ENCODE data around the gene SLC46A1. TPM values are rescaled to one million over a fixed set of nuclear protein-coding genes. Genes with fewer than 3 reads are reported as not detected.

Gene SLC46A1
- total RNA-seq, 1 experiment from 2014 or later: 2.7 TPM

DNA sequence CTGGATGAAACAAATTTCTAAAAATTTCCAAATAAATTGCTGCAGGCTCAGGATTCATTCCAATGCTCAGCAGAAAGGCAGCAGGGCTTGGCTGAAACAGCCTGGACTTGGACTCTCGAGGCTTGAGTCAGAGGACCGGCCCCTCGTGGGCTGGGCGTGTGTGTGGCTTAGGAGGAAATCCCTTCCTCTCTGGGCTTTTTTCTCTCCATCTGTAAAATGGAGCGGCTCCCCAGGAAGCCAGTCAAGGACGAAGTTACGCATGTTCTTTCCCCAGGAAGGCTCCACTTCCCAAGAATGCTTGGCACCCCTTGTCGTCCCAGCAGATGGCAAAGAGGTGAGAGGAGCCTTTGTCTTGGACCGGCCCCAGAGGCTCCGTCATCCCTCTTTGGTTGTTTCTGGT is 13.5 kb downstream of the SLC46A1 start:
- H3K4me3 ChIP-seq: no peak overlapping the region
- H3K36me3 ChIP-seq: peaks cover 62% of the 10 kb centered on the region
- no peaks in the 10 kb centered on the region for H3K9me3 ChIP-seq
- no peaks in the 10 kb centered on the region for H3K27me3 ChIP-seq
- DNase-seq: peak; percentile 92

DNA sequence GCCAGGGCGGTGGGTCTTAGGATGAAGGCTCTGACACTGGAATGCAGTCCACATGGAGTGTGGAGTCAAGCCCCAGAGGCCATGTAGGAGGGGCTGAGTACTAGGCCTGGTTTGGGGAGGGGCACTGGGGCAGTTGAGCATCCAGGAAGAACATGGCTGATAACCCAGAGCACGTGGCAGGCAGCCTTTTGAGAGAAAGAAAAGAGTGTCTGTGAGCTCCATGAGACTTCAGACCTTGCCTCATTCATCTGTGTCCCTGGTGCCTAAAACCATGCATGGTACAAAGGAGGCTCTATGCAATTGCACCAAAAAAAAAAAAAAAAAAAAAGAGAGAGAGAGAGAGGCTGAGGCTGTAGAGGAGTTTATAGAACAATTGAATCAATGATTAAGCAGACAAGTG is 14.6 kb downstream of the SLC46A1 start:
- DNase-seq: no peak
- H3K27me3 ChIP-seq: no peaks in the 10 kb centered on the region
- H3K9me3 ChIP-seq: no peaks in the 10 kb centered on the region
- H3K36me3 ChIP-seq: peaks cover 57% of the 10 kb centered on the region
- no peak overlapping the region for H3K4me3 ChIP-seq

DNA sequence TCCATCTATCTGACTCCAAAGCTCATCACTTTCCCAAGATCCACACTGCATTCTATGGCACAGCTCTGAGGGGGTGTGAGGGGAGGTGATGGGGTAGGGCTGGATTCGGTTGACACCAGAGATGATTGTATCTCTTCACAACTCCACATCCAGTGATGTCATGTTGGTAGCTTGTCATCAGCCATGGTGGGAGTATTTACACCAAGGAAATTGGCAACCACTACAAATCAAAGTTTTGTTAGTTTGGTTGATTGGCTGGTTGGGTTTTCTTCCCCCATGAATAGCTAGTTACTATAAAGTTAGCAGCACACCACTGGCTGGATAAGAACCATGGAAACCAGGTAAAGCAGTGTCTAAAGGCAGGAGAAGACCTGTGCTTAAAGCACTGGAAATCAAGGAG is 15.0 kb downstream of the SLC46A1 start:
- DNase-seq: no peak
- Histone ChIP-seq H3K27me3 (no peaks in the 10 kb centered on the region), H3K4me3 (no peak overlapping the region), H3K36me3 (peaks cover 55% of the 10 kb centered on the region), H3K9me3 (no peaks in the 10 kb centered on the region)

DNA sequence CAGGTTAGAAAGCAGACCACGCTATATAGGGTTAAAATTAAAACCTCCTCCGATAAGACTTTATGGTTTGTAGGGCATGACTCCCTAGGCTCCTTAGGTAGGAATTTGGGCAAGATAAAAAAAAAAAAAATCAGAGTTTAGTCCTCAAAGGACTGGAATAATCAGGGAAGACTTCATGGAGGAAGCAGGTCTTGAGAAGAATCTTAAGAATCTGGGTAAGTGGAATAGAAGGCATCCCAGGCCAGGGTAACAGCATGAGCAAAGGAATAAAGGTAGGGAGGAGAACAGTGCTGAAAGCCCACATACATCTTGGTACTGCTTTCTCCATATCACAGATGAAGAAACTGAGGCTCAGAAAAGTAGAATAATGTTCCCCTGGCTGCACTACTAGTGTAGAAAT is 15.4 kb downstream of the SLC46A1 start:
- no peaks in the 10 kb centered on the region for H3K27me3 ChIP-seq
- no peak for DNase-seq
- no peak overlapping the region for H3K4me3 ChIP-seq
- H3K9me3 ChIP-seq: no peaks in the 10 kb centered on the region
- H3K36me3 ChIP-seq: peaks cover 52% of the 10 kb centered on the region

DNA sequence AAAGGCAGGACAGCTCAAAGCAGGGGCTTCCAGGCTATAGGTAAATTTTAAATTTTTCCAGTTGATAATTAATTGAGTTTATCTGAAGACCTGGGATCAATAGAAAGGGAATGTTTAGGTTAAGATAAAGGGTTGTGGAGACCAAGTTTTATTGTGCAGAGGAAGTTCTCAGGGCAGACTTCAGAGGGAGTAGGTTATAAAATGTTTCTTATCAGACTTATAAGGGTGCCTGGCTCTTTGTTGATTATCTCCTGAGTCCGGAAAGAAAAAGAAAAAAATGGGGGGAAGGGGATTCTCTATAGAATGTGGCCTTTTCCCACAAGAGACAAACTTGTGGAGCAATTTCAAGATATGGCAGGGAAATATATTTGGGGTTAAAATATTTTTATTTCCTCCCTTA is 15.9 kb downstream of the SLC46A1 start:
- H3K4me3 ChIP-seq: no peak overlapping the region
- H3K9me3 ChIP-seq: no peaks in the 10 kb centered on the region
- no peaks in the 10 kb centered on the region for H3K27me3 ChIP-seq
- no peak for DNase-seq
- peaks cover 47% of the 10 kb centered on the region for H3K36me3 ChIP-seq

DNA sequence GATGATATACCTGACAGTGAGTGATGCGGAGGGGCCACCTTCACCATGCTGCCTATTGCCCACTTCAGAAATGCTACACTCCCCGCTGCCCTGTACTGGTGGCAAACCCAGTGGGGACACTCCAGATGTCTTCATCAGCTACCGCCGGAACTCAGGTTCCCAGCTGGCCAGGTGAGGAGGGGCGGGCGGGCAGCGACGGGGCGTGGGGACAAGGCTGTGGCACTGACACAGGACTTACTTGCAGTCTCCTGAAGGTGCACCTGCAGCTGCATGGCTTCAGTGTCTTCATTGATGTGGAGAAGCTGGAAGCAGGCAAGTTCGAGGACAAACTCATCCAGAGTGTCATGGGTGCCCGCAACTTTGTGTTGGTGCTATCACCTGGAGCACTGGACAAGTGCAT is 17.9 kb downstream of the SLC46A1 start:
- Histone ChIP-seq H3K36me3 (peaks cover 55% of the 10 kb centered on the region), H3K4me3 (no peak overlapping the region), H3K27me3 (no peaks in the 10 kb centered on the region), H3K9me3 (no peaks in the 10 kb centered on the region)
- DNase-seq: no peak

DNA sequence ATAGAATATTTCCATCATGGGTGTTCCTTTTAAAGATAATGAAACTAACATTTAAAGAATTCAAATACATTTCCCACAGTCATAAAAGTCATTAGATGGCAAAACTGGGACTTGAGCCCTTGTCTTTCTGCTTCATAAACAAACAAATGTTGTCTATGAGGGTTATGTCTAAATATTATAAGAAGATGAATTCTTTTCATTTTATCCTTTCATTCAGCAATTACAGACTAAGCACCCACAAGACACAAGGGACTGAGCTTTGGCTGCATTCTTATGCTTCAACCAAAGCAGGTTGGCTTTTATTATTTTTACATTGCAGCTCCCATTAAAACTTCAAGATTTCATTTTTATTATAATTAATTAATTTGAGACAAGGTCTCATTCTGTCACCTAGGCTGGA is 19.6 kb downstream of the SLC46A1 start:
- Histone ChIP-seq H3K4me3 (no peak overlapping the region), H3K36me3 (peaks cover 50% of the 10 kb centered on the region), H3K9me3 (no peaks in the 10 kb centered on the region), H3K27me3 (no peaks in the 10 kb centered on the region)
- no peak for DNase-seq

DNA sequence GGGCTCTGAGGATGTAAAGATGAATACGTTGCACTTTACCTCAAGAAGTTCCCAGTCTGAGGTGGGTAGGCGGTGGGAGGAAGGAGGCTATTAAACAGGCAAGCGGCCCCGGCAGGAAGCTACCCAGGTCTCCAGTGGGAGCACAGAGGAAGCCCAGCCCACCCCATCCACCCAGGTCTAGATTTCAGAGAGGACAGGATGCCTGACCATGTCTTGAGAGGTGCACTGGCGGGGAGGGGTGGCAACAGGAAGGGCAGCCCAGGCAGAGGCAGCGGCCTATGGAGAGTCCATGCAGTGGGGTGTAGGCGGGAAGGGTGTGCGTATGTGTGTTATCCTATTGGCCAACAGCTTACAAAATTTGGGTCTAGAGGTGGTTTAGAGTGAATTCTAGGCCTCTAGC is 20.6 kb downstream of the SLC46A1 start:
- no peak overlapping the region for H3K4me3 ChIP-seq
- no peaks in the 10 kb centered on the region for H3K9me3 ChIP-seq

DNA sequence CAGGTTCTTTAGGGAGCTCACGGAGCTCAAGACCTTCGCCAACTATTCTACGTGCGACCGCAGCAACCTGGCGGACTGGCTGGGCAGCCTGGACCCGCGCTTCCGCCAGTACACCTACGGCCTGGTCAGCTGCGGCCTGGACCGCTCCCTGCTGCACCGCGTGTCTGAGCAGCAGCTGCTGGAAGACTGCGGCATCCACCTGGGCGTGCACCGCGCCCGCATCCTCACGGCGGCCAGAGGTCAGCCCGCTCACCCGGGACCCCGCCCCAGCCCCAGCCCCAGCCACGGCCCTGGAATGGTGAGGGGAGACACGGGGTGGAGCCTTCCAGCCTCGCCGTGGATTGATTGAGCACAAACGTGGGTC is 21.0 kb downstream of the SLC46A1 start:
- H3K9me3 ChIP-seq: no peaks in the 10 kb centered on the region
- peaks cover 47% of the 10 kb centered on the region for H3K36me3 ChIP-seq
- DNase-seq: no peak
- H3K4me3 ChIP-seq: no peak overlapping the region
- no peaks in the 10 kb centered on the region for H3K27me3 ChIP-seq

More for the DNA sequence above, 20.6 kb downstream of the SLC46A1 start:
- peaks cover 47% of the 10 kb centered on the region for H3K36me3 ChIP-seq
- no peak for DNase-seq
- H3K27me3 ChIP-seq: no peaks in the 10 kb centered on the region

DNA sequence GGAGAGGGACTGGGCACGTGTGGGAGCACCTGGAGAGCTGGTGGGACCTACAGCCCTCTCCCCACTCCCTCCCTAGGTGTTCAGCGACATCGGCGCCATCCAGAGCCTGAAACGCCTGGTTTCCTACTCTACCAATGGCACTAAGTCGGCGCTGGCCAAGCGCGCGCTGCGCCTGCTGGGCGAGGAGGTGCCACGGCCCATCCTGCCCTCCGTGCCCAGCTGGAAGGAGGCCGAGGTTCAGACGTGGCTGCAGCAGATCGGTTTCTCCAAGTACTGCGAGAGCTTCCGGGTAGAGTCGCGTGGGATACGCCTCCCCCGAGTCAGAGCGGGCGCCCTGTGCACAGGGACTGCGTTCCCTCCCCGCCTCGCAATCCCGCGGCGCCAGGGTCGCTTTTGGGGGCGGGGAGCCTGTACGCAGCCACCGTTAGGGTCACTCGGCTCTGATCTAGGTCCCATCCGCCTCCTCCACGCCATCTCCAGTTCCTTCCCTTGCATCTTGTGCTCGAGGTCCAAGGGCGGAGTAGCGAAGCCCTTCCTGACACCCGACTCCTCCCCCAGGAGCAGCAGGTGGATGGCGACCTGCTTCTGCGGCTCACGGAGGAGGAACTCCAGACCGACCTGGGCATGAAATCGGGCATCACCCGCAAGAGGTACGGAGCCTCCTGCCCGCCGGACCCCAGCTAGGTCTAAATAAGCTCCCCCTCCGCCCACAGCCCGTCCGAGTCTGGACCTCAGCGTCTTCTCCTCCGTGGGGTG is 21.6 kb downstream of the SLC46A1 start:
- Histone ChIP-seq H3K4me3 (no peak overlapping the region), H3K9me3 (no peaks in the 10 kb centered on the region)

DNA sequence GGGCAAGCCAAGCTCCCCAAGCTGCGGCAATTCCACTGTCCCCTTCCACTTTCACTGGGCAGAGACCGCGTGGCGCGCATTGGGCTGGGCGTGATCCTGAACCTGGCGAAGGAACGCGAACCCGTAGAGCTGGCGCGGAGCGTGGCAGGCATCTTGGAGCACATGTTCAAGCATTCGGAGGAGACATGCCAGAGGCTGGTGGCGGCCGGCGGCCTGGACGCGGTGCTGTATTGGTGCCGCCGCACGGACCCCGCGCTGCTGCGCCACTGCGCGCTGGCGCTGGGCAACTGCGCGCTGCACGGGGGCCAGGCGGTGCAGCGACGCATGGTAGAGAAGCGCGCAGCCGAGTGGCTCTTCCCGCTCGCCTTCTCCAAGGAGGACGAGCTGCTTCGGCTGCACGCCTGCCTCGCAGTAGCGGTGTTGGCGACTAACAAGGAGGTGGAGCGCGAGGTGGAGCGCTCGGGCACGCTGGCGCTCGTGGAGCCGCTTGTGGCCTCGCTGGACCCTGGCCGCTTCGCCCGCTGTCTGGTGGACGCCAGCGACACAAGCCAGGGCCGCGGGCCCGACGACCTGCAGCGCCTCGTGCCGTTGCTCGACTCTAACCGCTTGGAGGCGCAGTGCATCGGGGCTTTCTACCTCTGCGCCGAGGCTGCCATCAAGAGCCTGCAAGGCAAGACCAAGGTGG is 24.7 kb downstream of the SLC46A1 start:
- H3K9me3 ChIP-seq: no peaks in the 10 kb centered on the region
- H3K4me3 ChIP-seq: no peak overlapping the region
- H3K36me3 ChIP-seq: peaks cover 28% of the 10 kb centered on the region
- no peaks in the 10 kb centered on the region for H3K27me3 ChIP-seq
- DNase-seq: no peak

More for the DNA sequence above, 21.6 kb downstream of the SLC46A1 start:
- H3K36me3 ChIP-seq: peaks cover 41% of the 10 kb centered on the region
- no peaks in the 10 kb centered on the region for H3K27me3 ChIP-seq
- DNase-seq: no peak

DNA sequence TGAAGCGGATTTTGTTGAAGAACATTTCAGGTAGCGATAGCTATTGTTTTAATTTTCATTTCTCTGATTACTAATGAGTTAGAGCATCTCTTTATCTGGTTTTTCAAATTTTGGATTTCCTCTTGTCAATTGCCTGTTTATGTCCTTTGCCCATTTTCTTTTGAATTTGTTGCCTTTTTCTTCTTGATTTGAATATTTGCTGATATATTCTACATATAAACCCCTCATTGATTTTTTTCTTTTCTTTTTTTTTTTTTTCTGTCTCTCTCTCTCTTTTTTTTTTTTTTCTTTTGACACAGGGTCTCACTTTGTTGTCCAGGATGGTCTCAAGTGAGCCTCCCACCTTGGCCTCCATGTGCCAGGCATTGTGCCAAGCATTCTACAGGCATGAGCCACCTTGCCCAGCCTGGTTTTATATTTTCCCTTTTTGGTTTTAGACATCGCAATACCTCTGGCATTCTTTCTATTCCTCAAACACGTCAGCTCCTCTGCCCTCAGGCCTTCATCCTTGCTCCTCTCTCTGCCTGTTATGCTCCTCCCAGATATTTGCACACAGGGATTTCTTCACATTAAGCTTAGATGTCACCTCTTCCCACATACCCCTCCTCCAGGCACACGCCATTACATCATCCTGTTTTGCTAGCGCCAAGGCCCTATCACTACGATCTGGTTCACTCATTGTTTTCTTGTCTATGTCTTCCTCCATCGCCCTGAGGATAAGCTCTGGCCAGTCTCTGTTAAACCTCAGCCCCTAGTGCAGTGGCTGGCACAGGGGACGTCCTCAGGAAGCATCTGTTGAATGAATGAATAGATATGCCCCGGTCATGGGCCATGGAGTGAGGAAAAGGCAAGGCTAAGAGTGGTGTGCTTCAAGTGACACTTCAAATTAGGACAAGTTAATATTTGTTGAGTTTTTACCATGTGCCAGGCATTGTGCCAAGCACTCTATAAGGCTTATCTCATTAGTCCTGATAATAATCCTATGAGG is 25.9 kb downstream of the SLC46A1 start:
- Histone ChIP-seq H3K27me3 (no peaks in the 10 kb centered on the region), H3K9me3 (no peaks in the 10 kb centered on the region), H3K36me3 (peaks cover 30% of the 10 kb centered on the region), H3K4me3 (no peak overlapping the region)
- DNase-seq: no peak

DNA sequence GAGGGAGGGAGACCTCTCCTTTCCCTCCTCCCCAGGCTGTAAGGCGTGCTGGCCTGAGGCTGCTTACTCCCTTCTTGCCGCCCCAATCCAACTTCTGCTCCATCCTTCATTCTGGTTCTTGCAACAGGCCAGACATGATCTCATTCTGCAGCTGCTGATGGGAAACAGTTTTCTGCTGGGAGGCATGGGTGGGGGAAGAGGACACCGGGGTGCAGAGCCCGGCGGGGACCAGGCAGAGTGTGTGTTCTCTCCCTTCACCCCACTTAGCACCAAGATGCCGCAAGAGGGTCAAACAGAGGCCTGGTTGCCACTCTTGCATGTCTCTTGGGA is 33.1 kb downstream of the SLC46A1 start:
- Histone ChIP-seq H3K9me3 (no peaks in the 10 kb centered on the region), H3K27me3 (no peaks in the 10 kb centered on the region), H3K36me3 (peaks cover 26% of the 10 kb centered on the region), H3K4me3 (peak overlapping the region; percentile 89)
- no peak for DNase-seq

DNA sequence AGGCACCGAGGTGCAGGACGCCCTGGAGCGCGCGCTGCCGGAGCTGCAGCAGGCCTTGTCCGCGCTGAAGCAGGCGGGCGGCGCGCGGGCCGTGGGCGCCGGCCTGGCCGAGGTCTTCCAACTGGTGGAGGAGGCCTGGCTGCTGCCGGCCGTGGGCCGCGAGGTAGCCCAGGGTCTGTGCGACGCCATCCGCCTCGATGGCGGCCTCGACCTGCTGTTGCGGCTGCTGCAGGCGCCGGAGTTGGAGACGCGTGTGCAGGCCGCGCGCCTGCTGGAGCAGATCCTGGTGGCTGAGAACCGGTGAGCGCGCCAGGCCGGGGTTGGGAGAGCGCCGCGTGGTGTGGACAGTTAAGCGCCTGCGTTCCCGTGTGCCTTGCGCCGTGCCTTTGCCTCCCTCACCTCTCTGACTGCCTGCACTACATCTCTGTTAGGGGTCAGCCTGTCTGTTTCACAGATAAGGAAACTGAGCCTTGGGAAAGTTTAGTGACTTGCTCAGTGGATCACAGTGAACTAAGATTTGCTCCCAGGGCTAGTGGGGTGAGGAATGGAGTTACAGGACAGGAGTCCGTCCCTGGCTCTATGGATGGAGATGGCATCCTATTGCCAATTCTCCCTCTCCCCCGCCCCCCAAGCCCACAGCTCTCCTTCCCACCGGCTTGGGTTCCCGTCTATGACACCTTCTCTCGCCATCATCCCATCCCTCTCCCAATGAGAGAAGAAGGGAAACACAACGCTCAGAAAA is 33.6 kb downstream of the SLC46A1 start:
- Histone ChIP-seq H3K9me3 (no peaks in the 10 kb centered on the region), H3K27me3 (no peaks in the 10 kb centered on the region), H3K4me3 (peak overlapping the region; percentile 89), H3K36me3 (peaks cover 26% of the 10 kb centered on the region)
- peak; percentile 62 for DNase-seq

DNA sequence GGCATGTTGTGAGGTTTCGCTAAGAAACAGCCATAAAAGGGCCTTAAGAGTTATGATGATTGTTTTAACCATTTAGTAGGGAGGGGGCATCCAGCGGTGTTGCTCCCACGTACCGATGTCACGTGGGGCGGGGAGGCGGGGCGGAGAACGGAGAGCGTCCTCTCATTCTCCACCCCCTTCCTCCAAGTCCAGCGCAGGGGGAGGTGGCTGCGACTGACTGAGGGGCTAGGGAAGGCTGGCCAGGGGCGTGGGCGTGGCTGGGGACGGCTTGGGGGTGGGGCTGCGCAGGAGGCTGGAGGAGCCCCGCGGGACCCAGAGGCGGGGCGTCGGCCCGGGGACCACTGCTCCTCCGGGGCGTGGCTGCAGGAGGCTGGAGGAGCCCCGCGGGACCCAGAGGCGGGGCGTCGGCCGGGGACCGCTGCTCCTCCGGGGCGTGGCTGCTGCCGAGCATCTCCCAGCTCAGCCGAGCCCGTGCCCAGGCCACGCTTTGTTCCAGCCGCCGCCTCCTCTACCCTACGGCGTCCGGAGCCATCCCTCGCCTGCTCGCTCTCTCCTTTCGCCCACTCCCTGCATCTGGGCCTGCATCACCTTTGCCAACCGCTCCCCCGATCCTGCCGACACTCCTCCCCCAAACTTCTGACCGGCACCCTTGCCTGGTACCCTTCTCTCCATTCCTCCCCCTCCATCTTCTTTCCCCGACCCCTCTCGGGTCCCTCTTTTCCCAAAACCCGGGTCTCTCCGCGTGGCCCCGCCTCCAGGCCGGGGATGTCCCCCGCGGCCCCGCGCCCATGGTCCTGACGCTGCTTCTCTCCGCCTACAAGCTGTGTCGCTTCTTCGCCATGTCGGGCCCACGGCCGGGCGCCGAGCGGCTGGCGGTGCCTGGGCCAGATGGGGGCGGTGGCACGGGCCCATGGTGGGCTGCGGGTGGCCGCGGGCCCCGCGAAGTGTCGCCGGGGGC is 34.5 kb downstream of the SLC46A1 start, which contains the start of gene SARM1:
Gene SARM1, plus strand, starts transcription at position 450 of the 958 bp plus-strand sequence. Its CDS starts 339 bp downstream, at position 789.
- H3K36me3 ChIP-seq: peaks cover 20% of the 10 kb centered on the region
- H3K4me3 ChIP-seq: peak within 1 kb of the TSS; percentile 89
- DNase-seq: peak; percentile 97
- H3K27me3 ChIP-seq: no peaks in the 10 kb centered on the region
- no peaks in the 10 kb centered on the region for H3K9me3 ChIP-seq
